Lower leg skin (tissue), 4 donors: ENCODE data around the gene GIT1. TPM values are rescaled to one million over a fixed set of nuclear protein-coding genes. Genes with fewer than 3 reads are reported as not detected.

Source experiments
- DNase-seq, 2 donors: peaks; one replicate each; pipeline ENCODE4 v3.0.0-alpha.2; 2019; ENCODE audit warnings: low spot score in 2 of 2
- H3K4me3 ChIP-seq: fragments of 200-600 bp; sonication (generic); 2 replicates; pipeline ENCODE4 v1.5.1; 2017; ENCODE audit warnings: mild to moderate bottlenecking, low read depth; ENCODE audit not compliant: poor library complexity, severe bottlenecking
- CTCF ChIP-seq, 3 donors: fragments of 450-650 bp; IDR thresholded peaks; one replicate each; pipeline ENCODE4 v1.5.1; 2016; ENCODE audit warnings: antibody characterized with exemption in 3 of 3, mild to moderate bottlenecking in 3 of 3, moderate library complexity in 2 of 3
- POLR2A ChIP-seq, 2 donors: fragments of 450-650 bp; IDR thresholded peaks; one replicate each; pipeline ENCODE4 v1.6.1; 2016 to 2017; ENCODE audit warnings: antibody characterized with exemption in 2 of 2, mild to moderate bottlenecking in 1 of 2, moderate library complexity in 1 of 2
- WGBS, 2 donors: methylation state at CpG; one replicate each; pipeline ENCODE4 v1.1.5; 2018; 5-methylcytosine and 5-hydroxymethylcytosine counted together
- intact Hi-C: fragments of 100-400 bp; cut with DNase I; formaldehyde crosslinking; loops from one replicate; pipeline ENCODE4 v1.15.0; 2023; ENCODE audit warnings: low total_unique reads
- total RNA-seq, 4 donors: library from RNA; depleted of rRNA; stranded (reverse); fragments of >200 nt; gene quantifications; one replicate each; pipeline ENCODE4 v1.1.0, GENCODE V29; 2016

Gene GIT1
- total RNA-seq, 4 donors from 2014 or later = 44.0 to 67.1 (median 51.3) TPM

GRCh38 chr17:29617125-29617480, 27.7 kb upstream of the GIT1 start:
- intact Hi-C loops = no loop called here
- DNase-seq = peak; percentile 68 to 96
- peak in 1 of 3 donors; percentile 31 for TF ChIP-seq CTCF (IDR thresholded peaks at IDR 0.05)
- TF ChIP-seq POLR2A (IDR thresholded peaks at IDR 0.05) = no peak
- 2 to 20% methylated on average over 12 to 14 of the region's 16 CpGs for WGBS, 2 donors
- no peak overlapping the region for H3K4me3 ChIP-seq

- WGBS, 2 donors = 25 to 27% methylated on average over 26 to 32 of the region's 32 CpGs
- intact Hi-C loops = no loop called here
- H3K4me3 ChIP-seq = no peak overlapping the region
- DNase-seq = peak in 1 of 2 donors; percentile 86
- TF ChIP-seq CTCF (IDR thresholded peaks at IDR 0.05) = no peak
- TF ChIP-seq POLR2A (IDR thresholded peaks at IDR 0.05) = no peak
These were observed 27.0 kb upstream of the GIT1 start for GRCh38 chr17:29616300-29617048.

- no peak for TF ChIP-seq CTCF (IDR thresholded peaks at IDR 0.05)
- no peak for TF ChIP-seq POLR2A (IDR thresholded peaks at IDR 0.05)
- no peak overlapping the region for H3K4me3 ChIP-seq
- intact Hi-C loops = no loop called here
- 5 to 7% methylated on average over 44 to 59 of the region's 74 CpGs for WGBS, 2 donors
- DNase-seq = peak; percentile 86 to 97
These were observed 26.2 kb upstream of the GIT1 start for GRCh38 chr17:29615492-29616299.

GRCh38 chr17:29615048-29615385, 25.6 kb upstream of the GIT1 start:
- peak; percentile 58 to 91 for DNase-seq
- intact Hi-C loops = no loop called here
- H3K4me3 ChIP-seq = no peak overlapping the region
- TF ChIP-seq CTCF (IDR thresholded peaks at IDR 0.05) (no peak), POLR2A (IDR thresholded peaks at IDR 0.05) (no peak)
- 10 to 21% methylated on average over 13 to 15 of the region's 15 CpGs for WGBS, 2 donors

- intact Hi-C loops = loop anchor here (5.0 kb wide), 1 partner anchor 37 kb away; no protein-coding TSS in a partner anchor
- no peak for TF ChIP-seq POLR2A (IDR thresholded peaks at IDR 0.05)
- no peak for TF ChIP-seq CTCF (IDR thresholded peaks at IDR 0.05)
- 48 to 54% methylated on average over 16 of the region's 16 CpGs for WGBS, 2 donors
- H3K4me3 ChIP-seq = no peak overlapping the region
- no peak for DNase-seq
These were observed 25.1 kb upstream of the GIT1 start for GRCh38 chr17:29614349-29615047.
